Naive thymus-derived CD4-positive, alpha-beta T cell (primary cell): ENCODE data around the gene OR14A2. TPM values are rescaled to one million over a fixed set of nuclear protein-coding genes. Genes with fewer than 3 reads are reported as not detected.
"Not testable (repeated sequence)": the region's sequence is repeated elsewhere in the genome, so short reads cannot be mapped to it uniquely, and the experiment has no call there.

ENCODE experiments used
- ATAC-seq: fragments of 150-1000 bp; cut with Tn5 transposase; 2 replicates; pipeline ENCODE4 v1.10.0; 2021; ENCODE audit warnings: mild to moderate bottlenecking, moderate library complexity
- CTCF ChIA-PET: fragments of 350-600 bp; sonication (Branson Sonifier 250); formaldehyde crosslinking; loops from one replicate; lab custom pipeline; 2021; ENCODE audit warnings: antibody characterized with exemption; lab: Charles Lee
- POLR2A ChIA-PET: fragments of 350-600 bp; sonication (Branson Sonifier 250); formaldehyde crosslinking; loops from one replicate; lab custom pipeline; 2021; ENCODE audit warnings: antibody characterized with exemption, inconsistent platforms; lab: Charles Lee
- DNase-seq, 9 donors: peaks; one replicate each; pipeline versions ENCODE4 v3.0.0 to v3.0.0-alpha.2; 2020 to 2022; ENCODE audit warnings: mixed read lengths in 1 of 9
- H3K27ac ChIP-seq: one replicate; pipeline ENCODE4 v1.7.0; 2013; ENCODE audit warnings: mild to moderate bottlenecking, low read depth, low read length, moderate library complexity
- H3K27me3 ChIP-seq, 2 donors: one replicate each; pipeline ENCODE4 v1.7.0; 2013; ENCODE audit warnings: low read length in 2 of 2, mild to moderate bottlenecking in 2 of 2, moderate library complexity in 2 of 2; ENCODE audit not compliant: control insufficient read depth in 2 of 2, insufficient read depth in 2 of 2
- H3K36me3 ChIP-seq, 3 experiments: 1 replicate in 2 of 3; 2 replicates in 1 of 3; pipeline ENCODE4 v1.7.0; 2013; ENCODE audit warnings: low read length in 3 of 3, mild to moderate bottlenecking in 3 of 3, moderate library complexity in 1 of 3; ENCODE audit not compliant: insufficient read depth in 3 of 3, control insufficient read depth in 2 of 3
- H3K4me1 ChIP-seq, 2 donors: one replicate each; pipeline ENCODE4 v1.7.0; 2013; ENCODE audit warnings: low read length in 2 of 2, mild to moderate bottlenecking in 2 of 2, moderate library complexity in 1 of 2; ENCODE audit not compliant: control insufficient read depth in 2 of 2, insufficient read depth in 2 of 2
- H3K4me3 ChIP-seq: 2 replicates; pipeline ENCODE4 v1.7.0; 2013; ENCODE audit warnings: mild to moderate bottlenecking, low read length
- H3K9me3 ChIP-seq, 3 experiments: 1 replicate in 2 of 3; 2 replicates in 1 of 3; pipeline ENCODE4 v1.7.0; 2013; ENCODE audit warnings: low read length in 3 of 3; ENCODE audit not compliant: control insufficient read depth in 2 of 3
- H3K27ac Mint-ChIP-seq, 9 donors: one replicate each; pipeline ENCODE4 v1.8.0; 2020 to 2022; ENCODE audit warnings: mixed read lengths in 9 of 9, mild to moderate bottlenecking in 8 of 9, moderate library complexity in 5 of 9, inconsistent platforms in 2 of 9
- H3K27me3 Mint-ChIP-seq, 5 donors: one replicate each; pipeline ENCODE4 v1.8.0; 2021 to 2022; ENCODE audit warnings: mixed read lengths in 5 of 5, mild to moderate bottlenecking in 1 of 5
- H3K36me3 Mint-ChIP-seq, 5 donors: one replicate each; pipeline ENCODE4 v1.8.0; 2020 to 2022; ENCODE audit warnings: mixed read lengths in 5 of 5, mild to moderate bottlenecking in 3 of 5, inconsistent platforms in 1 of 5
- H3K4me1 Mint-ChIP-seq, 7 donors: one replicate each; pipeline ENCODE4 v1.8.0; 2020 to 2022; ENCODE audit warnings: mixed read lengths in 7 of 7, mild to moderate bottlenecking in 3 of 7, inconsistent platforms in 1 of 7
- H3K4me3 Mint-ChIP-seq, 10 donors: one replicate each; pipeline ENCODE4 v1.8.0; 2020 to 2022; ENCODE audit warnings: mild to moderate bottlenecking in 10 of 10, mixed read lengths in 10 of 10, moderate library complexity in 6 of 10, inconsistent platforms in 2 of 10
- H3K9me3 Mint-ChIP-seq, 11 donors: one replicate each; pipeline ENCODE4 v1.8.0; 2020 to 2022; ENCODE audit warnings: mixed read lengths in 11 of 11, mild to moderate bottlenecking in 4 of 11, inconsistent platforms in 1 of 11, moderate library complexity in 1 of 11
- intact Hi-C, 2 donors: fragments of 100-400 bp; cut with micrococcal nuclease; formaldehyde crosslinking; loops; one replicate each; pipeline ENCODE4 v1.15.1; 2023
- polyA plus RNA-seq, 2 donors: library from polyadenylated mRNA; unstranded; fragments of 300-500 nt; fragmentation: Illumina TruSeq; gene quantifications; one replicate each; pipeline ENCODE4 v1.2.3, GENCODE V29; 2021
- total RNA-seq, 6 experiments: library from RNA in 5 of 6; stranded (reverse) in 5 of 6; gene quantifications; 1 replicate in 5 of 6; 2 replicates in 1 of 6; pipeline ENCODE4 v1.2.3 and lab custom pipeline; 2021 to 2026

Gene OR14A2
- total and polyA plus RNA-seq, 7 experiments from 2014 or later: not detected

DNA sequence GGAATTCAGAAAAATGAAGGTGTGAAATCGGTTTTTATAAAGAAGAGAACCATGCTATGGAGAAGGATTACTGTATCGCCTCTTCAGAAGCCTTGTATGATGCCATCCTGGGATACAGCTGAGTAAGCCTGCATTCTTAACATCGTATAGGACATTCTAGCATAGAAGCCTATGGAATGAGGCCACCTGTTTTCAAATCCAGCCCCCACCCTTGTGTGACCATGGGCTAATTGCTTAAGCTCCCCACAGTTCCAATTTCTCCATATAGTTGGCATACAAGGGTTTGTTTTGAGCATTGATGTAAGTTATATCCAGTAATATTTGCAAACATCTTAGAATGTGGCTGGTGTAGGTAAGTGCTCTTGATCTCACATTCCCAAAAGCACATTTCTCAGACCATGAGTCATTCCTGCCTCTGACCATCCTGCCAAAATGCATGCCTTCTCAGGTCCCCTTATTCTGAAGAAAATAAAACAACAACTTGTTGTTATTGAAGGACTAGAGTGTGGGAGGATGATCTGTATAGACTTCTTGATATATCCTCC lies 1.5 kb downstream of the OR14A2 start:
- Mint-ChIP-seq H3K27ac (no peak overlapping the region), H3K4me3 (no peak overlapping the region)
- CTCF ChIA-PET: interaction anchor here (0.9 kb wide), 1 partner anchor 31 kb away, joined by 3 read pairs; no protein-coding TSS in a partner anchor

DNA sequence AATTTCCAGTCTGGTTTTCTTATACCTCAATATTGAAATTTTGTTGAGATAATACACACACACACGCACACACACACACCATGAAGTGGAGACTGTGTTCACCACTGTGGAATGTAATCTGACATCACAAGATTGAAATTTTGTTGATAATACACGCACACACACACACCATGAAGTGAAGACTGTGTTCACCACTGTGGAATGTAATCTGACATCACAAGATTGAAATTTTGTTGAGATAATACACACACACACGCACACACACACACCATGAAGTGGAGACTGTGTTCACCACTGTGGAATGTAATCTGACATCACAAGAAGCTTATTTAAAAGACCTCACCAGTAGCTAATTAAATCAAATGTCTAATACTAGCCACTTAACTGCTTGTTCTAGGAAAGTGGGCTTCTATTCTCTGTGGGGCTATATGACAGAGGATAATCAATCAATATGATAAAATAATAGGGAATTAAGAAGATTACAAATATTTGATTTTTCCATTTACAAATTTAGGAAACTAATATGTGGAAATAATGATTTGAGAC lies 5.7 kb downstream of the OR14A2 start:
- intact Hi-C loops, CTCF ChIA-PET, DNase-seq, H3K27ac Mint-ChIP-seq, POLR2A ChIA-PET, H3K4me1 ChIP-seq, H3K27me3 ChIP-seq, H3K9me3 Mint-ChIP-seq, H3K36me3 Mint-ChIP-seq, H3K9me3 ChIP-seq, H3K4me3 ChIP-seq, H3K4me1 Mint-ChIP-seq, H3K27me3 Mint-ChIP-seq, H3K36me3 ChIP-seq, H3K27ac ChIP-seq, ATAC-seq, H3K4me3 Mint-ChIP-seq: not testable (repeated sequence)

More for the DNA sequence above, 1.5 kb downstream of the OR14A2 start:
- peaks cover 0 to 19% (median 7%) of the 10 kb centered on the region in 11 donors for H3K9me3 Mint-ChIP-seq
- ATAC-seq (no peak), DNase-seq (no peak)
- H3K4me1 ChIP-seq: no peaks in the 10 kb centered on the region
- no peak overlapping the region for H3K4me3 ChIP-seq
- POLR2A ChIA-PET: no interaction called here
- H3K9me3 ChIP-seq: peaks cover 0 to 12% (median 0%) of the 10 kb centered on the region in 3 experiments
- no peaks in the 10 kb centered on the region for H3K36me3 ChIP-seq
- peaks cover 0 to 7% (median 0%) of the 10 kb centered on the region in 5 donors for H3K27me3 Mint-ChIP-seq
- H3K36me3 Mint-ChIP-seq: no peaks in the 10 kb centered on the region
- no peaks in the 10 kb centered on the region for H3K27me3 ChIP-seq
- H3K4me1 Mint-ChIP-seq: no peaks in the 10 kb centered on the region
- intact Hi-C loops: no loop called here
- no peak overlapping the region for H3K27ac ChIP-seq

DNA sequence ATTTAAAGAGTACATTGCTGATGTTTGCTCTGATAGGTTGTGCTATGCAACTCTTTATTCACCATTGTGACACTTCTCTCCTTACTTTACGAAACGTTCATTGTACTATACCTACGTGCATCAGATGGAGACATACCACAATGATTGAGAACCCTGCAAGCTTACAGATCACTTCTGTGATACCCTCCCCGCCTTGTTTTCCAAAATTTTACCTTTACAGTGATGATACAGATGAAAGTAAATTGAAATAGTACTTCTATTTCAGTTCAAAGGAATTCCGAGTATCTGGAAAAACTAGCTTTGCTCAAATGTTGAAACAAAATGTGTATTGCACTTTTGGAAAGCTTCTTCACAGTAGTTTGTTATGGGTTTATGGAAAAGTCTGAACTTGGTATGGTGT lies 6.2 kb downstream of the OR14A2 start:
- H3K27ac Mint-ChIP-seq: no peak overlapping the region
- DNase-seq (no peak), ATAC-seq (no peak)
- H3K9me3 Mint-ChIP-seq: peaks cover 0 to 4% (median 0%) of the 10 kb centered on the region in 11 donors
- H3K4me3 Mint-ChIP-seq: no peak overlapping the region
- CTCF ChIA-PET: no interaction called here
- no peaks in the 10 kb centered on the region for H3K9me3 ChIP-seq
- no peaks in the 10 kb centered on the region for H3K4me1 Mint-ChIP-seq
- H3K27me3 ChIP-seq: no peaks in the 10 kb centered on the region
- peaks cover 0 to 7% (median 4%) of the 10 kb centered on the region in 5 donors for H3K27me3 Mint-ChIP-seq
- POLR2A ChIA-PET: no interaction called here
- intact Hi-C loops: no loop called here
- no peaks in the 10 kb centered on the region for H3K36me3 Mint-ChIP-seq
- H3K4me3 ChIP-seq: no peak overlapping the region
- no peaks in the 10 kb centered on the region for H3K4me1 ChIP-seq
- no peaks in the 10 kb centered on the region for H3K36me3 ChIP-seq
- H3K27ac ChIP-seq: no peak overlapping the region

DNA sequence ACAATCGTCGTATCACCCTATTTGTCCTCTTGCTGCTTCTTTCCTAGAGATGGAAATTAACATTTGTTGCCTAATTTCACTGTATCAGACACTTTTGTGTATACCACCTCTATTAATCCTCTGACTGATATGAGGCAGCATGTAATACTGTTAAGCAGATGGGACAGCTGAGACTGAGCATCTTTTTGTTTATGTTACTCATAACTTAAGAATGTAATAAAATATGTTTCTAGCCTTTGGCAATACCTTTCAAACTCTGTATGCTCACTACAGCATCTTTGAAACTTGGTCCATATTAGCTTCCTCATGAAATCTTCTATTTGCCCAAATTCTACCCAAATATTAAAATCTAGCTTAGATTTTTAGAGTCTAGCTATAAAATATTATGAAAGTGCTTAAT lies 7.2 kb downstream of the OR14A2 start:
- ChIA-PET CTCF (no interaction called here), POLR2A (no interaction called here)
- Mint-ChIP-seq H3K36me3 (no peaks in the 10 kb centered on the region), H3K27ac (no peak overlapping the region), H3K4me1 (no peaks in the 10 kb centered on the region), H3K4me3 (no peak overlapping the region), H3K9me3 (peaks cover 0 to 4% (median 0%) of the 10 kb centered on the region in 11 donors), H3K27me3 (peaks cover 0 to 7% (median 4%) of the 10 kb centered on the region in 5 donors)
- H3K36me3 ChIP-seq: no peaks in the 10 kb centered on the region
- ATAC-seq (no peak), DNase-seq (no peak)
- H3K27me3 ChIP-seq: no peaks in the 10 kb centered on the region
- H3K27ac ChIP-seq: no peak overlapping the region
- H3K4me3 ChIP-seq: no peak overlapping the region
- H3K4me1 ChIP-seq: no peaks in the 10 kb centered on the region
- H3K9me3 ChIP-seq: no peaks in the 10 kb centered on the region
- intact Hi-C loops: no loop called here

DNA sequence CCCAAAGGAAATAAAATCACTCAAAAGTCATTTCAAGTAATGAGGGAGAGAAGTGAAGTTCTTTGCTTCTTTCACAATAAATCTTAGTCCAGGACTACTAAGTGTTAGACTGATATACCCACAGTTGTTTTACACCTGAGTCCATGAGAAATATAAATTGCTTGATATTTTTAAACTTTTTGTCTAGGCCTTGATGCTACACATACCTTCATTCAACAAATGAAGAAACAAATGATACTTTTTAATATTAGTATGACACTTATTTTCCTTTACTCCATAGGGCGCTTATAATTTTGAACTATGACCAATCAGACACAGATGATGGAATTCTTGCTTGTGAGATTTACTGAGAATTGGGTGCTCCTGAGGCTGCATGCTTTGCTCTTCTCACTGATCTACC lies 9.6 kb downstream of the OR14A2 start, which contains the start of gene OR14K1:
Gene OR14K1, plus strand, starts transcription at position 301 of the 400 bp plus-strand sequence. Its CDS starts 0 bp downstream, at position 301.
- no peak within 1 kb of the TSS for H3K4me3 Mint-ChIP-seq
- Histone ChIP-seq H3K4me3 (no peak within 1 kb of the TSS), H3K27me3 (no peaks in the 10 kb centered on the region), H3K27ac (no peak within 1 kb of the TSS), H3K4me1 (no peaks in the 10 kb centered on the region), H3K9me3 (no peaks in the 10 kb centered on the region), H3K36me3 (no peaks in the 10 kb centered on the region)
- H3K36me3 Mint-ChIP-seq: no peaks in the 10 kb centered on the region
- no peaks in the 10 kb centered on the region for H3K4me1 Mint-ChIP-seq
- intact Hi-C loops: no loop called here
- DNase-seq: no peak
- H3K27me3 Mint-ChIP-seq: peaks cover 0 to 13% (median 5%) of the 10 kb centered on the region in 5 donors
- H3K27ac Mint-ChIP-seq: no peak within 1 kb of the TSS
- H3K9me3 Mint-ChIP-seq: peaks cover 0 to 3% (median 0%) of the 10 kb centered on the region in 11 donors
- CTCF ChIA-PET: no interaction called here
- POLR2A ChIA-PET: no interaction called here
- ATAC-seq: no peak

DNA sequence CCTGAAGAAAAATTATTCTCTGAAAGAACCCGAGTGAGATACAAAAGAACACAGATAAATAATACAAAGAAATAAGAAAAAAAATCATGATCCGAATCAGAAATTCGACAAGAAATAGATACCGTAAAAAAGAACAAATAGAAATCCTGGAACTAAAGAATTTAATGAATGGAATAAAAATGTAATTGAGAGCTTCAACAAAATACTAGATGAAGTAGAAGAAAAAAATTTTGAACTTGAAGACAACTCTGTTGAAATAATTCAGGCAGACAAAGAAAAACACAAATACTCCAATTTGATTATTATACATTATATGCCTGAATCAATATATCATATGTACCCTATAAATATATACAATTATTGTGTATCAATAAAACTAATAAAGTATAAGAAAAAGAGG lies 26.7 kb downstream of the OR14A2 start:
- Mint-ChIP-seq H3K9me3 (peaks cover 2 to 27% (median 13%) of the 10 kb centered on the region in 11 donors), H3K4me3 (no peak overlapping the region), H3K4me1 (no peaks in the 10 kb centered on the region), H3K36me3 (no peaks in the 10 kb centered on the region), H3K27ac (no peak overlapping the region), H3K27me3 (peaks cover 0 to 7% (median 0%) of the 10 kb centered on the region in 5 donors)
- ChIA-PET CTCF (no interaction called here), POLR2A (no interaction called here)
- DNase-seq (no peak), ATAC-seq (no peak)
- H3K27ac ChIP-seq: no peak overlapping the region
- H3K9me3 ChIP-seq: peaks cover 0 to 3% (median 0%) of the 10 kb centered on the region in 3 experiments
- no peaks in the 10 kb centered on the region for H3K4me1 ChIP-seq
- no peaks in the 10 kb centered on the region for H3K27me3 ChIP-seq
- intact Hi-C loops: no loop called here
- H3K4me3 ChIP-seq: no peak overlapping the region
- no peaks in the 10 kb centered on the region for H3K36me3 ChIP-seq

DNA sequence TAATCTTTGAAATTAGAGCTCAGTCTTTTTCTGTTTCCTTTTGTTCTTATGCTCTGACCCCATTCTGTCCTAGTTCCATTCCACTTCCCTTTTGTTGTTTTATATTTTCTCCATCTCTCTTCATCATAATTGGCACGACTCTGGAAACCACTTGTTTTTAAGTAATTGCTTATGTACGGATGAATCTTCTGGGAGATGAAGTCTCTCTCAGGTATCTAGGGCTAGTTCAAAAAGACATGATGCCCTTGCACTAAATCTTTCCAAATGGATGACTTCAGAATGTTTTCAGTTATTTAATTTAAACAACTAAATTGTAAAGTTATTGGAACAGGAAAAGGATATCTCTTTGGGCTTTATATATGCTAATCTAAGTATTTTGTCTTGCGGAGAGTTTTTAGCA lies 31.4 kb downstream of the OR14A2 start, which contains the start of gene OR6F1:
Gene OR6F1, minus strand, starts transcription at position 101 of the 400 bp plus-strand sequence. CDS start 3,891 bp downstream, outside the sequence.
- H3K4me3 ChIP-seq: no peak within 1 kb of the TSS
- H3K9me3 Mint-ChIP-seq: peaks cover 0 to 16% (median 6%) of the 10 kb centered on the region in 11 donors
- ChIA-PET POLR2A (no interaction called here), CTCF (no interaction called here)
- peaks cover 0 to 7% (median 0%) of the 10 kb centered on the region in 5 donors for H3K27me3 Mint-ChIP-seq
- intact Hi-C loops: no loop called here
- no peaks in the 10 kb centered on the region for H3K4me1 ChIP-seq
- DNase-seq: no peak
- H3K4me1 Mint-ChIP-seq: no peaks in the 10 kb centered on the region
- ATAC-seq: no peak
- H3K27me3 ChIP-seq: no peaks in the 10 kb centered on the region
- no peak within 1 kb of the TSS for H3K4me3 Mint-ChIP-seq
- no peaks in the 10 kb centered on the region for H3K36me3 ChIP-seq
- H3K36me3 Mint-ChIP-seq: no peaks in the 10 kb centered on the region
- H3K9me3 ChIP-seq: peaks cover 0 to 3% (median 0%) of the 10 kb centered on the region in 3 experiments
- H3K27ac ChIP-seq: no peak within 1 kb of the TSS
- no peak within 1 kb of the TSS for H3K27ac Mint-ChIP-seq
